HepG2 (cell line): ENCODE results near the gene PATL2. TPM values are rescaled to one million over a fixed set of nuclear protein-coding genes. Genes with fewer than 3 reads are reported as not detected.

Experiments
- ATAC-seq: fragments of 200-7000 bp; cut with Tn5 transposase; 3 replicates; pipeline ENCODE4 v1.9.1; 2020; ENCODE audit warnings: mild to moderate bottlenecking, moderate library complexity
- BruUV-seq: library from RNA; stranded (reverse); fragments of 400-500 nt; replicated peaks from 2 replicates; lab custom pipeline; 2021; lab: Mats Ljungman, UMichigan
- CTCF ChIA-PET: fragments of 300-600 bp; formaldehyde crosslinking; extraction: SDS; loops from one replicate; lab custom pipeline; 2021; ENCODE audit warnings: low total read pairs, inconsistent platforms, low intra/inter-chr PET ratio; lab: Yijun Ruan, JAX
- POLR2A ChIA-PET: fragments of 350-600 bp; sonication (Branson Sonifier 250); formaldehyde crosslinking; loops from one replicate; lab custom pipeline; 2020; ENCODE audit warnings: antibody characterized with exemption, inconsistent platforms; lab: Yijun Ruan, JAX
- DNase-seq: peaks from one replicate; pipeline ENCODE4 v3.0.0-alpha.2; 2015; ENCODE audit warnings: low spot score
- FAIRE-seq: peaks from 3 replicates; lab custom pipeline; 2011; peaks lifted over from hg19 to GRCh38; lab: Jason Lieb, UNC
- H2AFZ ChIP-seq: one replicate; pipeline ENCODE4 v1.6.1; 2011; ENCODE audit warnings: low read length, inconsistent platforms
- H3K27ac ChIP-seq: fragments of 300-600 bp; 3 replicates; pipeline ENCODE4 v1.8.0; 2011; ENCODE audit warnings: mixed run types, mild to moderate bottlenecking, mixed read lengths, low read length, inconsistent platforms; ENCODE audit not compliant: insufficient read depth; ENCODE audit errors: extremely low read length
- H3K27me3 ChIP-seq, 2 experiments: fragments of 200-600 bp in 1 of 2; 2 replicates in 1 of 2; 3 replicates in 1 of 2; pipeline versions ENCODE4 v1.6.0 to v1.8.0; 2011; ENCODE audit warnings: low read length in 2 of 2, mild to moderate bottlenecking in 2 of 2, moderate library complexity in 2 of 2, inconsistent platforms in 1 of 2; ENCODE audit not compliant: insufficient read depth in 2 of 2, control insufficient read depth in 1 of 2
- H3K36me3 ChIP-seq, 2 experiments: fragments of 200-600 bp in 1 of 2; replicated peaks in 1 of 2; 2 replicates in 1 of 2; 3 replicates in 1 of 2; pipeline versions ENCODE4 v1.5.1 to v1.8.0; 2011; ENCODE audit warnings: low read length in 2 of 2, inconsistent platforms in 1 of 2; ENCODE audit not compliant: insufficient read depth in 2 of 2, control insufficient read depth in 1 of 2
- H3K4me1 ChIP-seq: 2 replicates; pipeline ENCODE4 v1.5.1; 2012; ENCODE audit warnings: low read length, inconsistent platforms; ENCODE audit not compliant: insufficient read depth
- H3K4me2 ChIP-seq: 2 replicates; pipeline ENCODE4 v1.6.0; 2011; ENCODE audit warnings: low read depth, low read length, inconsistent platforms
- H3K4me3 ChIP-seq, 3 experiments: fragments of 200-600 bp in 1 of 3; sonication (generic), shearing (Covaris generic) in 1 of 3; replicated peaks in 1 of 3; 2 replicates each; pipeline ENCODE4 v1.5.1; 2011 to 2016; ENCODE audit warnings: low read length in 3 of 3, inconsistent platforms in 2 of 3, low read depth in 2 of 3, mild to moderate bottlenecking in 2 of 3, control low read depth in 1 of 3, mixed read lengths in 1 of 3; ENCODE audit not compliant: insufficient read depth in 1 of 3
- H3K79me2 ChIP-seq: one replicate; pipeline ENCODE4 v1.6.1; 2011; ENCODE audit warnings: low read length, inconsistent platforms; ENCODE audit not compliant: insufficient read depth
- H3K9ac ChIP-seq: 2 replicates; pipeline ENCODE4 v1.6.0; 2011; ENCODE audit warnings: mild to moderate bottlenecking, low read depth, low read length, inconsistent platforms; ENCODE audit not compliant: insufficient read depth
- H3K9me3 ChIP-seq: 2 replicates; pipeline ENCODE4 v1.5.1; 2012; ENCODE audit warnings: mild to moderate bottlenecking, low read length
- H4K20me1 ChIP-seq: 2 replicates; pipeline ENCODE4 v1.6.0; 2011; ENCODE audit warnings: inconsistent platforms, mild to moderate bottlenecking, low read length, moderate library complexity; ENCODE audit not compliant: insufficient read depth
- AGO1 ChIP-seq: fragments of 200-400 bp; formaldehyde crosslinking; IDR thresholded peaks from 2 replicates; pipeline ENCODE4 v1.6.1; 2017; ENCODE audit warnings: mild to moderate bottlenecking, low read depth, low read length, moderate library complexity; ENCODE audit not compliant: poor library complexity, severe bottlenecking
- FOXK2 ChIP-seq: fragments of 450-650 bp; IDR thresholded peaks from 2 replicates; pipeline ENCODE4 v1.6.1; 2016
- GABPA ChIP-seq, 2 experiments: IDR thresholded peaks; 2 replicates each; pipeline ENCODE4 v1.6.1; 2011 to 2016; ENCODE audit warnings: low read depth in 2 of 2, low read length in 1 of 2, missing biosample characterization in 1 of 2, missing genetic modification characterization in 1 of 2
- HES4 ChIP-seq: sonication (generic); formaldehyde crosslinking; IDR thresholded peaks from 2 replicates; pipeline ENCODE4 v1.9.0; 2021; ENCODE audit warnings: mild to moderate bottlenecking, missing genetic modification reagents, borderline replicate concordance
- NFKB2 ChIP-seq: sonication (generic); formaldehyde crosslinking; IDR thresholded peaks from 2 replicates; pipeline ENCODE4 v1.4.0; 2020; ENCODE audit warnings: missing genetic modification reagents, borderline replicate concordance
- PAX8 ChIP-seq: sonication (generic); formaldehyde crosslinking; IDR thresholded peaks from 2 replicates; pipeline ENCODE4 v1.8.0; 2022; ENCODE audit warnings: mild to moderate bottlenecking, missing genetic modification reagents, borderline replicate concordance
- POGZ ChIP-seq: sonication (generic); formaldehyde crosslinking; IDR thresholded peaks from 2 replicates; pipeline ENCODE4 v1.4.0; 2020; ENCODE audit warnings: mild to moderate bottlenecking, missing genetic modification reagents
- TAF15 ChIP-seq: fragments of 200-400 bp; formaldehyde crosslinking; IDR thresholded peaks from one replicate; pipeline ENCODE4 v1.6.1; 2018; ENCODE audit warnings: mild to moderate bottlenecking, low read depth, low read length; ENCODE audit not compliant: poor library complexity, severe bottlenecking
- ZFX ChIP-seq: sonication (generic); formaldehyde crosslinking; IDR thresholded peaks from 2 replicates; pipeline ENCODE4 v1.4.0; 2020; ENCODE audit warnings: mild to moderate bottlenecking, low read depth, missing genetic modification reagents, moderate library complexity
- ZNF296 ChIP-seq: sonication (generic); formaldehyde crosslinking; conservative IDR thresholded peaks from 2 replicates; pipeline ENCODE4 v1.5.0; 2020; ENCODE audit warnings: mild to moderate bottlenecking, missing genetic modification reagents
- ZNF33B ChIP-seq: sonication (generic); formaldehyde crosslinking; IDR thresholded peaks from 2 replicates; pipeline ENCODE4 v1.5.1; 2020; ENCODE audit warnings: mild to moderate bottlenecking, missing genetic modification reagents
- ZNF496 ChIP-seq: sonication (generic); formaldehyde crosslinking; IDR thresholded peaks from 2 replicates; pipeline ENCODE4 v1.8.1; 2023; ENCODE audit warnings: mild to moderate bottlenecking, moderate library complexity, missing genetic modification reagents; ENCODE audit not compliant: insufficient replicate concordance
- ZNF709 ChIP-seq: sonication (generic); formaldehyde crosslinking; IDR thresholded peaks from 2 replicates; pipeline ENCODE4 v1.5.0; 2020; ENCODE audit warnings: mild to moderate bottlenecking, missing genetic modification reagents
- ZNF75D ChIP-seq: sonication (generic); formaldehyde crosslinking; IDR thresholded peaks from 2 replicates; pipeline ENCODE4 v1.8.1; 2023; ENCODE audit warnings: missing genetic modification reagents, mild to moderate bottlenecking, borderline replicate concordance
- ZSCAN22 ChIP-seq: sonication (generic); formaldehyde crosslinking; IDR thresholded peaks from 2 replicates; pipeline ENCODE4 v1.4.0; 2020; ENCODE audit warnings: mild to moderate bottlenecking, missing genetic modification reagents
- WGBS: methylation state at CpG from one replicate; pipeline ENCODE4 v1.1.6; 2017; ENCODE audit warnings: low lambda C conversion rate; 5-methylcytosine and 5-hydroxymethylcytosine counted together
- in situ Hi-C: cut with HindIII; loops from 2 replicates; pipeline ENCODE4 v1.10.0; 2017; ENCODE audit warnings: low pct_unique_long_range_greater_than_20kb; ENCODE audit not compliant: extremely low pct_ligation_motif_present
- intact Hi-C: fragments of 100-400 bp; cut with micrococcal nuclease; formaldehyde crosslinking; loops from one replicate; pipeline ENCODE4 v1.10.0; 2022; ENCODE audit not compliant: unreplicated experiment
- polyA plus RNA-seq, 8 experiments: library from polyadenylated mRNA; depleted of rRNA in 3 of 8; stranded (reverse) in 7 of 8; unstranded in 1 of 8; fragments of >200 nt; fragmentation: Illumina TruSeq in 4 of 8; extraction: Trizol in 4 of 8; gene quantifications; 2 replicates each; pipeline versions ENCODE4 v1.2.1 to v1.2.3, GENCODE V29; 2011 to 2016; ENCODE audit warnings: low read depth in 4 of 8, missing spikeins in 1 of 8, mixed read lengths in 1 of 8; ENCODE audit not compliant: insufficient read depth in 1 of 8
- total RNA-seq, 5 experiments: library from RNA; depleted of rRNA; stranded (reverse); fragments of >200 nt; fragmentation: Illumina TruSeq; extraction: Trizol; gene quantifications; 2 replicates each; pipeline ENCODE4 v1.2.3, GENCODE V29; 2016; ENCODE audit warnings: low read depth in 1 of 5
- TF ChIP-seq, protein P1 (sequence below): sonication (generic); formaldehyde crosslinking; IDR thresholded peaks from 2 replicates; pipeline ENCODE4 v1.5.1; 2020; ENCODE audit warnings: missing genetic modification reagents, mild to moderate bottlenecking, borderline replicate concordance
- TF ChIP-seq, protein P2 (sequence below): sonication (generic); formaldehyde crosslinking; conservative IDR thresholded peaks from 2 replicates; pipeline ENCODE4 v1.4.0; 2020; ENCODE audit warnings: missing genetic modification reagents
- TF ChIP-seq, protein P3 (sequence below): sonication (generic); formaldehyde crosslinking; IDR thresholded peaks from 2 replicates; pipeline ENCODE4 v1.8.1; 2023; ENCODE audit warnings: missing genetic modification reagents, mild to moderate bottlenecking, borderline replicate concordance

The PATL2 gene
- total and polyA plus RNA-seq, 2 of the 13 experiments (the other 11 are each of a cell fraction or from before 2014, with no cell fraction given) = 0.15 to 0.53 TPM

DNA sequence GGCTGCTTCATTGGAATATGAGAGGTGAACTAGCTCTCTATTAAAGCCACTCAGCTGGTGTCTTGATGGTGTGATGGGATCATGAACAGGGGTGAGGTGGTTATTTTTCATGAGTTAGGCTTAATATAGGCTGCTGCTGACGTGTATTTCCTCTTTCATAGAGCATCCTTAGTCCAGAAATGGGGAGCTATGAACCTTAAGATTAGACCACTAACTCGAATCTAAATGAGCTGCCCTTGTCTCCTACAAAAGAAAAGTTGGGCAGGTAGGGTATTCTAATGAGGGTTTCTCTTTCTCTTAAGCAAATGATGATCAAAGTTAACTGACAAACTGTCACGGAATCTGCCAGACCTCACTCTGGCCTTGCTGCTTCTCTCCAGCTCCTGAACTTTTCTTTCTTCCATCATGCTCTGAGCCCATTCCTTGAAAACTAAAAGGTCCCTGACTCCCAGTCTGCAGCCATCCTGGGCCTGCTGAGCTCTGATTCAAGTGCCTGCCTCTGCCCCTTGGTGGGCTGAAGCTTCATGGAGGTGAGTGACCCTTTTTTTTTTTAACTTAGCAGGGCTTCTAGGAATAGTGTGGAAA is 25.1 kb upstream of the PATL2 start, which contains the start of gene TRIM69 (continued):
- TF ChIP-seq POGZ (CRISPR knock-in tag) = no peak
- TF ChIP-seq ZFX = no peak
- TF ChIP-seq ZNF33B = no peak
- no peak for TF ChIP-seq TAF15
- TF ChIP-seq ZNF496 (CRISPR knock-in tag) = no peak
- TF ChIP-seq, protein P1, sequence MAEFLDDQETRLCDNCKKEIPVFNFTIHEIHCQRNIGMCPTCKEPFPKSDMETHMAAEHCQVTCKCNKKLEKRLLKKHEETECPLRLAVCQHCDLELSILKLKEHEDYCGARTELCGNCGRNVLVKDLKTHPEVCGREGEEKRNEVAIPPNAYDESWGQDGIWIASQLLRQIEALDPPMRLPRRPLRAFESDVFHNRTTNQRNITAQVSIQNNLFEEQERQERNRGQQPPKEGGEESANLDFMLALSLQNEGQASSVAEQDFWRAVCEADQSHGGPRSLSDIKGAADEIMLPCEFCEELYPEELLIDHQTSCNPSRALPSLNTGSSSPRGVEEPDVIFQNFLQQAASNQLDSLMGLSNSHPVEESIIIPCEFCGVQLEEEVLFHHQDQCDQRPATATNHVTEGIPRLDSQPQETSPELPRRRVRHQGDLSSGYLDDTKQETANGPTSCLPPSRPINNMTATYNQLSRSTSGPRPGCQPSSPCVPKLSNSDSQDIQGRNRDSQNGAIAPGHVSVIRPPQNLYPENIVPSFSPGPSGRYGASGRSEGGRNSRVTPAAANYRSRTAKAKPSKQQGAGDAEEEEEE (CRISPR knock-in tag) = no peak

DNA sequence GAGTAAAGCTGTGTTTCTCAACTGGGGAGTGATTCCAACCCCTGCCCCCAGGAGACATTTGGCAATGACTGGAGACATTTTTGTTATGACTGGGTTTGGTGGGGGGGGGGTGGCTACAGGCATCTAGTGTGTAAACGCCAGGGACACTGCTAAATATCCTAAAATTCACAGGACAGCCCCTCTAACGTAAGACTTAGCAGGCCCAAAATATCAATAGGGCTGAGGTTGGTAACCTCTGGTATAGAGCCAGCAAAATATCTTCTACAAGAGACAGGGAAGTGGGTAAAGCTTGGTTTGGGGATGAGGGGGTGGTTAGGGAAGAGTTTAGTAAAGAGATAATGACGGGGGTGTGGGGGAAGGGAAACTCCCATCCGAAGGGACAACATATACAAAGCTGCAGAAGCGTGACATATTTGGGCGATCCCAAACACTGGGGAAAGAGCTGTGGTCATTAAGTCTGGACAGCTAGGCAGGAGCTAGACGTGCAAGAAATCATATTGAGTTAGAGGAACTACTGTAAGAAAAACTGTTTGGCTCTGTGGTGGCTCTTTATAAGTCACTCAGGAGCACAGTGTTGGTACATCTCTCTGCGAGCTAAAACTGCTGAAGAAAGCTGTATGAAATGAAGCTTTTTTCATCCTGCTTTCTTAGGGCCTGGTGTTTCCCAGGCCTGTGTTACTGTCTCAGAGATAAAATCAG is 24.5 kb upstream of the PATL2 start:
- ChIA-PET CTCF (no interaction called here), POLR2A (interaction anchor here (4.0 to 4.6 kb wide), 2 partner anchors 24 to 73 kb away, joined by 32 to 45 read pairs; partner anchors contain the start of genes B2M, PATL2 and SPG11)
- no peaks in the 10 kb centered on the region for H4K20me1 ChIP-seq
- H3K9me3 ChIP-seq = no peaks in the 10 kb centered on the region
- H3K4me1 ChIP-seq = no peaks in the 10 kb centered on the region; the same call in 1 of the 2 replicates
- no peak overlapping the region for H2AFZ ChIP-seq
- intact Hi-C loops = loop anchor here (5.0 kb wide), 1 partner anchor 153 kb away; no protein-coding TSS in a partner anchor
- FAIRE-seq = no peak
- no peak overlapping the region for H3K9ac ChIP-seq
- H3K36me3 ChIP-seq = no peaks in the 10 kb centered on the region
- WGBS = 56% methylated on average over 8 of the region's 8 CpGs
- in situ Hi-C loops = loop anchor here (5.0 to 10.0 kb wide), 2 partner anchors 73 to 151 kb away; partner anchors contain the start of gene SPG11
- H3K27me3 ChIP-seq = no peaks in the 10 kb centered on the region
- no peak for DNase-seq
- H3K27ac ChIP-seq = no peak overlapping the region
- no peak overlapping the region for H3K4me2 ChIP-seq
- no peak for ATAC-seq
- no TSS peak for BruUV-seq
- no peak overlapping the region for H3K4me3 ChIP-seq
- H3K79me2 ChIP-seq = no peaks in the 10 kb centered on the region
- TF ChIP-seq, protein P2, sequence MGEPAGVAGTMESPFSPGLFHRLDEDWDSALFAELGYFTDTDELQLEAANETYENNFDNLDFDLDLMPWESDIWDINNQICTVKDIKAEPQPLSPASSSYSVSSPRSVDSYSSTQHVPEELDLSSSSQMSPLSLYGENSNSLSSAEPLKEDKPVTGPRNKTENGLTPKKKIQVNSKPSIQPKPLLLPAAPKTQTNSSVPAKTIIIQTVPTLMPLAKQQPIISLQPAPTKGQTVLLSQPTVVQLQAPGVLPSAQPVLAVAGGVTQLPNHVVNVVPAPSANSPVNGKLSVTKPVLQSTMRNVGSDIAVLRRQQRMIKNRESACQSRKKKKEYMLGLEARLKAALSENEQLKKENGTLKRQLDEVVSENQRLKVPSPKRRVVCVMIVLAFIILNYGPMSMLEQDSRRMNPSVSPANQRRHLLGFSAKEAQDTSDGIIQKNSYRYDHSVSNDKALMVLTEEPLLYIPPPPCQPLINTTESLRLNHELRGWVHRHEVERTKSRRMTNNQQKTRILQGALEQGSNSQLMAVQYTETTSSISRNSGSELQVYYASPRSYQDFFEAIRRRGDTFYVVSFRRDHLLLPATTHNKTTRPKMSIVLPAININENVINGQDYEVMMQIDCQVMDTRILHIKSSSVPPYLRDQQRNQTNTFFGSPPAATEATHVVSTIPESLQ = no peak
- no peak for TF ChIP-seq GABPA (IDR thresholded peaks at IDR 0.05; ENCODE audit: low read depth, low read length)
- no peak for TF ChIP-seq GABPA (CRISPR knock-in tag; IDR thresholded peaks at IDR 0.05; ENCODE audit: low read depth)
- no peak for TF ChIP-seq ZNF709 (CRISPR knock-in tag)
- no peak for TF ChIP-seq HES4 (CRISPR knock-in tag)
- TF ChIP-seq AGO1 = no peak
- TF ChIP-seq FOXK2 = no peak
- no peak for TF ChIP-seq ZSCAN22
- no peak for TF ChIP-seq ZNF296 (CRISPR knock-in tag)
- no peak for TF ChIP-seq PAX8 (CRISPR knock-in tag)
- TF ChIP-seq ZNF75D (CRISPR knock-in tag) = no peak
- no peak for TF ChIP-seq NFKB2
- TF ChIP-seq, protein P3, sequence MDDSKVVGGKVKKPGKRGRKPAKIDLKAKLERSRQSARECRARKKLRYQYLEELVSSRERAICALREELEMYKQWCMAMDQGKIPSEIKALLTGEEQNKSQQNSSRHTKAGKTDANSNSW (CRISPR knock-in tag) = no peak
